Measurements from ENCODE around the gene TRAK1.

The TRAK1 gene

DNA sequence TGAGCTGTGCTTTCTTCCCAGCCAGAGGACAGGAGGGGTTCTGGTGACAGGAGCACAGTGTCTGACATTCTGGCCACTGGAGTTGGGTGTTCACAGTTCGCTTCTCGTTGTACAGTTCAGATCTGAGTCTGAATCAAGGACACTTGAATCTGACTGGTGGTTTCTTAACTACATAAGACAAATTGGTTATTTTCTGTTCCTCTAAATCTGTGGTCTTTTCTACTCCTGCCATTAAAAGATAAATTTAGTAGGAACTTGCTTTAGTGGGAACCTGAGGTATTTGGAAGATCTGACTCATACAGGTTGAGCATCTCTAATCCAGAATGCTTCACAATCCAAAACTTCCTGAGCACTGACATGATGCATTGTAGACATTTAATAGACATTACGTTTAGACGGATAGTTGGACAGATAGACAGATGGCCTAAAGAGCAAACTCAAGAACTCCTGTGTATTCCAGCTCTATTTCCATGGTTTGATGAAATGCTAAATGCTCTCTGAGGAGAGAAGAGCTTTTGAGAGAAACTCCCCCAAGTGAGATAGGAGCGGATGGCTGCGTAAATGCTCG lies 103.9 kb downstream of the TRAK1 start:
- Histone ChIP-seq H3K27me3 (no peaks in the 10 kb centered on the region), H3K36me3 (peaks cover 55% of the 10 kb centered on the region), H3K27ac (no peak overlapping the region), H3K9me3 (no peaks in the 10 kb centered on the region), H3K4me3 (ENCODE audit: low read depth in 1 of 2, low read length in 1 of 2) (no peak overlapping the region), H3K4me1 (ENCODE audit: control insufficient read depth in 1 of 2, insufficient read depth in 1 of 2, low read depth in 1 of 2, low read length in 1 of 2) (peaks cover 13 to 16% of the 10 kb centered on the region in 2 experiments)
- no peak for TF ChIP-seq CTCF (IDR thresholded peaks at IDR 0.05)

DNA sequence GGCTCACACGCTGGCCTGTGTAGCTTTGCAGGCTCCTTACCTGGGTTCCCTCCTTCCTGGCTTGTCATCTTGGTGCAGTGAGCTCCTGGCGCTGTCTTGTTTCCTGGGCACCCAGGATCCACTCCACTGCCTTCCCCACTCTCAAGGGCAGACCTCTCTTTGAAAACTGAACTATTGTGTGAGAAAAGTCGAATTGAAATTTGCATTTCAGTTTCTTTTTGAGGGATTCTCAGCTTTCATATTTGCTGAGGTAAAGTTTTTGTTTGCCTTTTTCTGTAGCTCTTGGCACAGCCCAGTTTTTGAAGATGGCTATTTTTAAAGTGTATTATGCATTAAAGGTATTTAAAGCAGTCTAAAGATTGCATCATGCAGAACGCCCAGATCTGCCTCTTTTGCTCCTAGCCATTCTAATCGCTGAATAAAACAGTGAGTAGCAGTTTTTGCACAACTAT lies 104.7 kb downstream of the TRAK1 start:
- TF ChIP-seq CTCF (IDR thresholded peaks at IDR 0.05) = no peak
- Histone ChIP-seq H3K4me3 (ENCODE audit: low read depth in 1 of 2, low read length in 1 of 2) (no peak overlapping the region), H3K9me3 (no peaks in the 10 kb centered on the region), H3K4me1 (ENCODE audit: control insufficient read depth in 1 of 2, insufficient read depth in 1 of 2, low read depth in 1 of 2, low read length in 1 of 2) (peaks cover 13 to 16% of the 10 kb centered on the region in 2 experiments), H3K36me3 (peaks cover 60% of the 10 kb centered on the region), H3K27me3 (no peaks in the 10 kb centered on the region), H3K27ac (no peak overlapping the region)

- H3K4me1 ChIP-seq (ENCODE audit: control insufficient read depth in 1 of 2, insufficient read depth in 1 of 2, low read depth in 1 of 2, low read length in 1 of 2) = no peaks in the 10 kb centered on the region
- H3K27me3 ChIP-seq = no peaks in the 10 kb centered on the region
- H3K9me3 ChIP-seq = no peaks in the 10 kb centered on the region
- no peak overlapping the region for H3K27ac ChIP-seq
- H3K4me3 ChIP-seq (ENCODE audit: low read depth in 1 of 2, low read length in 1 of 2) = no peak overlapping the region
- H3K36me3 ChIP-seq = peaks cover 83% of the 10 kb centered on the region
- no peak for TF ChIP-seq CTCF (IDR thresholded peaks at IDR 0.05)
Measured at GRCh38 chr3:42198709-42199108, 107.6 kb downstream of the TRAK1 start.

DNA sequence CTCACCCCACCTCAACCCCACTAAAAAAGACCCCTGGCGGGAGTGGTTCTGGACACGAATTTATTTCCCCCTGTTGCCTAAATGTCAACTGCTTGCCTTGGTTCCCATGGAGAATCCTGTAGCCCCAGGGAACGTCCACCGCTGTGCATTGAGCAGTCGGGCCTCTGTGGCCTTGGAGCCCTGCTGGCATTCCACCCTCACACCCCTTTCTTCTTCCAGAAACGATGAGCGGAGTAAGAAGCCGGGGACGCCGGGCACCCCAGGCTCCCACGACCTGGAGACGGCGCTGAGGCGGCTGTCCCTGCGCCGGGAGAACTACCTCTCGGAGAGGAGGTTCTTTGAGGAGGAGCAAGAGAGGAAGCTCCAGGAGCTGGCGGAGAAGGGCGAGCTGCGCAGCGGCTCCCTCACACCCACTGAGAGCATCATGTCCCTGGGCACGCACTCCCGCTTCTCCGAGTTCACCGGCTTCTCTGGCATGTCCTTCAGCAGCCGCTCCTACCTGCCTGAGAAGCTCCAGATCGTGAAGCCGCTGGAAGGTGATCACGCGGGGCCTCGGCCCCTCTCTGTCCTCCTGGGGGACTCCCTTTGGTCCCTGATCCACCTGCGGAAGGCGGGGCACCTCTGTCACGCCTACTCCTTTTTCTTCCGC lies 111.2 kb downstream of the TRAK1 start:
- Histone ChIP-seq H3K9me3 (no peaks in the 10 kb centered on the region), H3K27me3 (no peaks in the 10 kb centered on the region), H3K27ac (no peak overlapping the region), H3K4me1 (ENCODE audit: control insufficient read depth in 1 of 2, insufficient read depth in 1 of 2, low read depth in 1 of 2, low read length in 1 of 2) (no peaks in the 10 kb centered on the region), H3K4me3 (ENCODE audit: low read depth in 1 of 2, low read length in 1 of 2) (no peak overlapping the region), H3K36me3 (peaks cover 67% of the 10 kb centered on the region)
- TF ChIP-seq CTCF (IDR thresholded peaks at IDR 0.05) = no peak

DNA sequence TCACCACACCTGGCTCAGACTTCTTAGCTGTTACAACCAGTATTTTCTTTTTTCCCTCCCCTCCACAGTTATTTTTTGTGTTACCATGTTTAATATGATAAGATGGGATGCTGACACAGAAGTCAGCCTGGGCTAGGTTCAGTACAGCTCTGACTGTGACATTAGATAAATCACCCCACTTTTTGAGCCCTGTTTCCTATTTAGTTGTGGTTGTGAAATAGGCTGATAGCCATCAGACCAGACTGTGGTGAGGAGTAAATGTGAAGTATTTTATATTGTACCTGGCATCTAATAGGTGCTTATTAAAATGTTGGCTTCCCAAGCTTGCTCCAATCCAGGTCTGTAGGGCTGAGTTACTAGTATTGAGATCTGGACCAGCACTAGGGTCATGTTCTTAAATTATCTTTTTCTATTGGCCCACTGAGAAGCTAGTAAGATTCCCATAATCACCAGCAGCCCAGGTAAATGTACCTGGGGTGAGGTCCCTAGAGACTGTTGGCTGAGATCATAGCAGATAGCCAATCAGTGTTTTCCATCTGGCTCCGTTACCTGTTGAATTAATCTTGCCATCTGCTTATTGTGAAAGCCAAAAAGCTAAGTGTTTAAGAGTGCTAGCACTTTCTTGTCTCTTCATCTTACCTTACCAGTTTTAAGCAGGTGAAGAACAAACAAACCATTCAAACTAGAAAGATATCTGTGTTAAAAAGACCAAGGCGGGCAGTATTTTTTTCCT lies 113.9 kb downstream of the TRAK1 start:
- no peak for TF ChIP-seq CTCF (IDR thresholded peaks at IDR 0.05)
- Histone ChIP-seq H3K9me3 (no peaks in the 10 kb centered on the region), H3K36me3 (peaks cover 46% of the 10 kb centered on the region), H3K4me1 (ENCODE audit: control insufficient read depth in 1 of 2, insufficient read depth in 1 of 2, low read depth in 1 of 2, low read length in 1 of 2) (no peaks in the 10 kb centered on the region), H3K27me3 (no peaks in the 10 kb centered on the region), H3K4me3 (ENCODE audit: low read depth in 1 of 2, low read length in 1 of 2) (no peak overlapping the region), H3K27ac (no peak overlapping the region)
